H1 (cell line): Measurements from ENCODE around the gene MYO7B. TPM values are rescaled to one million over a fixed set of nuclear protein-coding genes. Genes with fewer than 3 reads are reported as not detected.

Experiments
- ASH2L ChIP-seq: fragments of 200-600, 300-600 bp; sonication (generic); IDR thresholded peaks from one replicate; pipeline ENCODE4 v1.7.1; 2017; ENCODE audit warnings: low read length
- polyA plus RNA-seq, 7 experiments: library from polyadenylated mRNA; depleted of rRNA in 3 of 7; stranded (reverse) in 5 of 7; unstranded in 2 of 7; fragments of >200 nt in 5 of 7; fragments of 200-250 nt in 2 of 7; gene quantifications; 1 replicate in 5 of 7; 2 replicates in 1 of 7; 4 replicates in 1 of 7; pipeline versions ENCODE4 v1.2.1 to v1.2.3, GENCODE V29; 2011 to 2013; ENCODE audit warnings: missing spikeins in 2 of 7, mixed read lengths in 2 of 7
- total RNA-seq: library from RNA; stranded (reverse); fragmentation: NEBNext Ultra II Directional; extraction: Animal tissue kit (Norgen Biotek cat#: 25700); gene quantifications from 2 replicates; pipeline ENCODE4 v1.2.1, GENCODE V29; 2021

MYO7B gene
- total and polyA plus RNA-seq, 2 of the 8 experiments (the other 6 are each of a cell fraction or from before 2014, with no cell fraction given), result not detected

- TF ChIP-seq ASH2L, result no peak
- TF ChIP-seq, all 59 proteins: peak for 0
Measured at GRCh38 chr2:127516041-127516762, 19.3 kb upstream of the MYO7B start (continued).
